Gastroesophageal sphincter (tissue), 4 donors: ENCODE results near the gene LSAMP. TPM values are rescaled to one million over a fixed set of nuclear protein-coding genes. Genes with fewer than 3 reads are reported as not detected.

Source experiments
- ATAC-seq: fragments of 150-250 bp; one replicate; pipeline ENCODE4 v1.9.1; 2016; ENCODE audit warnings: mild to moderate bottlenecking, moderate library complexity
- H3K27ac ChIP-seq, 4 donors: fragments of 200-600 bp; sonication (generic) in 3 of 4; 1 replicate in 3 of 4; 2 replicates in 1 of 4; pipeline ENCODE4 v1.5.1; 2016 to 2019
- H3K27me3 ChIP-seq: fragments of 200-600 bp; sonication (generic); one replicate; pipeline ENCODE4 v1.5.1; 2019
- H3K36me3 ChIP-seq, 2 donors: fragments of 200-600 bp; sonication (generic); one replicate each; pipeline ENCODE4 v1.5.1; 2019; ENCODE audit warnings: control low read depth in 1 of 2
- H3K4me1 ChIP-seq, 3 donors: fragments of 200-600 bp; sonication (generic); 1 replicate in 2 of 3; 2 replicates in 1 of 3; pipeline ENCODE4 v1.5.1; 2016 to 2019; ENCODE audit warnings: control low read depth in 2 of 3
- H3K4me3 ChIP-seq, 2 donors: fragments of 200-600 bp; sonication (generic); one replicate each; pipeline ENCODE4 v1.5.1; 2019; ENCODE audit warnings: mild to moderate bottlenecking in 1 of 2, moderate library complexity in 1 of 2
- H3K9me3 ChIP-seq, 3 donors: fragments of 200-600 bp; sonication (generic); one replicate each; pipeline ENCODE4 v1.5.1; 2017 to 2019; ENCODE audit warnings: control low read depth in 2 of 3
- CTCF ChIP-seq, 4 experiments: fragments of 200-600 bp in 2 of 4; fragments of 450-650 bp in 2 of 4; sonication (generic) in 1 of 4; IDR thresholded peaks; one replicate each; pipeline ENCODE4 v1.5.1; 2017 to 2019; ENCODE audit warnings: antibody characterized with exemption in 4 of 4, mild to moderate bottlenecking in 2 of 4, moderate library complexity in 2 of 4
- EP300 ChIP-seq: sonication (generic); formaldehyde crosslinking; IDR thresholded peaks from one replicate; pipeline ENCODE4 v1.6.1; 2017; ENCODE audit warnings: antibody characterized with exemption, mild to moderate bottlenecking
- POLR2A ChIP-seq, 2 donors: fragments of 450-650 bp; IDR thresholded peaks; one replicate each; pipeline ENCODE4 v1.6.1; 2017; ENCODE audit warnings: antibody characterized with exemption in 2 of 2, mild to moderate bottlenecking in 2 of 2, moderate library complexity in 1 of 2
- POLR2AphosphoS5 ChIP-seq: sonication (generic); formaldehyde crosslinking; IDR thresholded peaks from one replicate; pipeline ENCODE4 v1.6.1; 2017; ENCODE audit warnings: antibody characterized with exemption
- WGBS, 2 donors: methylation state at CpG; one replicate each; pipeline ENCODE4 v1.1.5; 2018; ENCODE audit warnings: low coverage in 1 of 2; 5-methylcytosine and 5-hydroxymethylcytosine counted together
- total RNA-seq, 4 donors: library from RNA; depleted of rRNA; stranded (reverse); fragments of >200 nt; gene quantifications; one replicate each; pipeline ENCODE4 v1.1.0, GENCODE V29; 2016

The LSAMP gene
- total RNA-seq, 4 donors from 2014 or later, result 1.5 to 9.3 (median 3.6) TPM

GRCh38 chr3:116015931-116016330 is 429.4 kb downstream of the LSAMP start:
- Histone ChIP-seq H3K27me3 (no peaks in the 10 kb centered on the region), H3K4me3 (no peak overlapping the region), H3K9me3 (no peaks in the 10 kb centered on the region), H3K27ac (no peak overlapping the region), H3K36me3 (no peaks in the 10 kb centered on the region), H3K4me1 (no peaks in the 10 kb centered on the region)
- no peak for ATAC-seq
- 20 to 82% methylated on average over 1 to 2 of the region's 2 CpGs for WGBS, 2 donors
- TF ChIP-seq EP300 (no peak), POLR2AphosphoS5 (no peak), CTCF (IDR thresholded peaks at IDR 0.05) (no peak), POLR2A (IDR thresholded peaks at IDR 0.05) (no peak)

- no peak for TF ChIP-seq POLR2AphosphoS5
- no peak for TF ChIP-seq EP300
- TF ChIP-seq POLR2A (IDR thresholded peaks at IDR 0.05), result no peak
- TF ChIP-seq CTCF (IDR thresholded peaks at IDR 0.05), result no peak
- Histone ChIP-seq H3K27ac (no peak overlapping the region), H3K36me3 (no peaks in the 10 kb centered on the region), H3K4me3 (no peak overlapping the region), H3K27me3 (no peaks in the 10 kb centered on the region), H3K9me3 (no peaks in the 10 kb centered on the region), H3K4me1 (no peaks in the 10 kb centered on the region)
- no peak for ATAC-seq
- WGBS, 2 donors, result 82 to 83% methylated on average over 2 of the region's 2 CpGs
Measured at GRCh38 chr3:116007000-116007399, 438.3 kb downstream of the LSAMP start.

- no peak for TF ChIP-seq CTCF (IDR thresholded peaks at IDR 0.05)
- H3K27me3 ChIP-seq, result no peaks in the 10 kb centered on the region
- no peaks in the 10 kb centered on the region for H3K36me3 ChIP-seq
- no peak overlapping the region for H3K4me3 ChIP-seq
- H3K9me3 ChIP-seq, result no peaks in the 10 kb centered on the region
- no peak overlapping the region for H3K27ac ChIP-seq
- H3K4me1 ChIP-seq, result no peaks in the 10 kb centered on the region
- ATAC-seq, result peak; percentile 19
- WGBS, 2 donors, result 45 to 50% methylated on average over 1 to 4 of the region's 4 CpGs
Measured at GRCh38 chr3:116005404-116005803, 439.9 kb downstream of the LSAMP start.

- H3K36me3 ChIP-seq, result no peaks in the 10 kb centered on the region
- H3K9me3 ChIP-seq, result no peaks in the 10 kb centered on the region
- no peak overlapping the region for H3K27ac ChIP-seq
- H3K4me3 ChIP-seq, result no peak overlapping the region
- TF ChIP-seq POLR2A (IDR thresholded peaks at IDR 0.05) (no peak), CTCF (IDR thresholded peaks at IDR 0.05) (no peak), EP300 (no peak), POLR2AphosphoS5 (no peak)
- 17 to 61% methylated on average over 1 to 2 of the region's 2 CpGs for WGBS, 2 donors
- ATAC-seq, result no peak
- no peaks in the 10 kb centered on the region for H3K4me1 ChIP-seq
- H3K27me3 ChIP-seq, result no peaks in the 10 kb centered on the region
Measured at GRCh38 chr3:116002235-116002634, 443.1 kb downstream of the LSAMP start.

GRCh38 chr3:116001151-116001621 is 444.1 kb downstream of the LSAMP start:
- H3K4me3 ChIP-seq, result no peak overlapping the region
- no peaks in the 10 kb centered on the region for H3K27me3 ChIP-seq
- no peaks in the 10 kb centered on the region for H3K9me3 ChIP-seq
- TF ChIP-seq EP300 (no peak), POLR2A (IDR thresholded peaks at IDR 0.05) (no peak), CTCF (IDR thresholded peaks at IDR 0.05) (no peak), POLR2AphosphoS5 (no peak)
- no peak overlapping the region for H3K27ac ChIP-seq
- ATAC-seq, result no peak
- 25 to 71% methylated on average over 1 of the region's 1 CpG for WGBS, 2 donors
- no peaks in the 10 kb centered on the region for H3K36me3 ChIP-seq
- H3K4me1 ChIP-seq, result no peaks in the 10 kb centered on the region
